ENCODE measurements around the gene DNAH2.

DNA sequence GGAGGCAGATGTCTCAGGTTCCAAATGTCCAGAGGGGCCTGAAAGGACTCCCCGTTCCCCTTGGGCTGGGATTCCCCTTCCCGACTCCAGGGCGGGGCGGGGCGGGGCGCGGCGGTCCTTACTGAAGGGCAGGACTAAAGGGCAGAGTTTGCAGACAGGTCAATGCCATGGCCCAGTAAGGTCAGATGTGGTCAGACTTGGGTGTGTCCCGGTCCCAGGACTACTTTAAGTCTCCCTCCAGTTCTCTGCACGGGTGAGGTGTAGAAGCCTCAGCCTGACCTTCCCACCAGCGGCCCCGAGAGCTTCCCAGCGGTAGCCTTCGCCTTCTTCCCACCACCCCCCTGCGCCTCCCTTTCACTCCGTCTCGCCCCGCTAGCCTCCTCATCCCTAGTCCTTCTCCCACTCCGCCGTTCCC is 117.0 kb downstream of the DNAH2 start:
- TF ChIP-seq, protein P1, sequence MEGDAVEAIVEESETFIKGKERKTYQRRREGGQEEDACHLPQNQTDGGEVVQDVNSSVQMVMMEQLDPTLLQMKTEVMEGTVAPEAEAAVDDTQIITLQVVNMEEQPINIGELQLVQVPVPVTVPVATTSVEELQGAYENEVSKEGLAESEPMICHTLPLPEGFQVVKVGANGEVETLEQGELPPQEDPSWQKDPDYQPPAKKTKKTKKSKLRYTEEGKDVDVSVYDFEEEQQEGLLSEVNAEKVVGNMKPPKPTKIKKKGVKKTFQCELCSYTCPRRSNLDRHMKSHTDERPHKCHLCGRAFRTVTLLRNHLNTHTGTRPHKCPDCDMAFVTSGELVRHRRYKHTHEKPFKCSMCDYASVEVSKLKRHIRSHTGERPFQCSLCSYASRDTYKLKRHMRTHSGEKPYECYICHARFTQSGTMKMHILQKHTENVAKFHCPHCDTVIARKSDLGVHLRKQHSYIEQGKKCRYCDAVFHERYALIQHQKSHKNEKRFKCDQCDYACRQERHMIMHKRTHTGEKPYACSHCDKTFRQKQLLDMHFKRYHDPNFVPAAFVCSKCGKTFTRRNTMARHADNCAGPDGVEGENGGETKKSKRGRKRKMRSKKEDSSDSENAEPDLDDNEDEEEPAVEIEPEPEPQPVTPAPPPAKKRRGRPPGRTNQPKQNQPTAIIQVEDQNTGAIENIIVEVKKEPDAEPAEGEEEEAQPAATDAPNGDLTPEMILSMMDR (IDR thresholded peaks at IDR 0.05; ENCODE audit: poor library complexity) = no peak
- no peak for TF ChIP-seq EZH2 (IDR thresholded peaks at IDR 0.05; ENCODE audit: borderline replicate concordance)

All from hepatocyte (in vitro differentiated cells).